Measurements from ENCODE around the gene FURIN. TPM values are rescaled to one million over a fixed set of nuclear protein-coding genes. Genes with fewer than 3 reads are reported as not detected.

Gene FURIN
- total RNA-seq: 42.7 TPM
- long read RNA-seq, full-length matches to known transcripts: 10 of 49 reads
- long read RNA-seq, partial matches to known transcripts: 38 of 49 reads
- long read RNA-seq, other reads (novel, unspliced or antisense): 1 of 49 reads

- intact Hi-C loops (cut with micrococcal nuclease): no loop called here
- Histone ChIP-seq H3K27ac (replicated peaks) (peak within 1 kb of the TSS; percentile 98), H3K4me1 (peaks cover 62% of the 10 kb centered on the region), H3K27me3 (ENCODE audit: low read depth) (no peaks in the 10 kb centered on the region), H3K4me3 (no peak within 1 kb of the TSS), H3K9me3 (replicated peaks) (no peaks in the 10 kb centered on the region), H3K36me3 (no peaks in the 10 kb centered on the region)
- no peak for TF ChIP-seq CTCF (IDR thresholded peaks at IDR 0.05; ENCODE audit: borderline replicate concordance)
- no peak for DNase-seq
Observed at GRCh38 chr15:90868261-90868689, at the start of gene FURIN. Gene FURIN, plus strand, starts transcription at chr15:90868588. Its CDS starts 7,153 bp downstream, at chr15:90875741.

GRCh38 chr15:90819390-90819789 lies 49.0 kb upstream of the FURIN start:
- DNase-seq: peak; percentile 48
- TF ChIP-seq CTCF (IDR thresholded peaks at IDR 0.05; ENCODE audit: borderline replicate concordance): no peak
- H3K9me3 ChIP-seq (replicated peaks): no peaks in the 10 kb centered on the region
- no peak overlapping the region for H3K4me3 ChIP-seq
- no peaks in the 10 kb centered on the region for H3K36me3 ChIP-seq
- peaks cover 17% of the 10 kb centered on the region for H3K4me1 ChIP-seq
- H3K27me3 ChIP-seq (ENCODE audit: low read depth): no peaks in the 10 kb centered on the region
- peak overlapping the region; percentile 64 for H3K27ac ChIP-seq (replicated peaks)
- intact Hi-C loops (cut with micrococcal nuclease): loop anchor here (10.0 kb wide), 1 partner anchor 55 kb away; no protein-coding TSS in a partner anchor

GRCh38 chr15:90819850-90820249 lies 48.5 kb upstream of the FURIN start:
- intact Hi-C loops (cut with micrococcal nuclease): loop anchor here (10.0 kb wide), 1 partner anchor 55 kb away; no protein-coding TSS in a partner anchor
- DNase-seq: no peak
- TF ChIP-seq CTCF (IDR thresholded peaks at IDR 0.05; ENCODE audit: borderline replicate concordance): no peak
- H3K27me3 ChIP-seq (ENCODE audit: low read depth): no peaks in the 10 kb centered on the region
- peak overlapping the region; percentile 64 for H3K27ac ChIP-seq (replicated peaks)
- H3K4me3 ChIP-seq: no peak overlapping the region
- no peaks in the 10 kb centered on the region for H3K36me3 ChIP-seq
- H3K4me1 ChIP-seq: peaks cover 17% of the 10 kb centered on the region
- no peaks in the 10 kb centered on the region for H3K9me3 ChIP-seq (replicated peaks)

- H3K4me3 ChIP-seq: no peak overlapping the region
- intact Hi-C loops (cut with micrococcal nuclease): no loop called here
- H3K27ac ChIP-seq (replicated peaks): no peak overlapping the region
- H3K27me3 ChIP-seq (ENCODE audit: low read depth): no peaks in the 10 kb centered on the region
- TF ChIP-seq CTCF (IDR thresholded peaks at IDR 0.05; ENCODE audit: borderline replicate concordance): no peak
- peaks cover 17% of the 10 kb centered on the region for H3K4me1 ChIP-seq
- H3K36me3 ChIP-seq: no peaks in the 10 kb centered on the region
- DNase-seq: no peak
- no peaks in the 10 kb centered on the region for H3K9me3 ChIP-seq (replicated peaks)
Observed at GRCh38 chr15:90820481-90820880, 47.9 kb upstream of the FURIN start.

- TF ChIP-seq CTCF (IDR thresholded peaks at IDR 0.05; ENCODE audit: borderline replicate concordance): no peak
- no peak for DNase-seq
- H3K36me3 ChIP-seq: no peaks in the 10 kb centered on the region
- H3K9me3 ChIP-seq (replicated peaks): no peaks in the 10 kb centered on the region
- no peaks in the 10 kb centered on the region for H3K27me3 ChIP-seq (ENCODE audit: low read depth)
- H3K4me1 ChIP-seq: peaks cover 17% of the 10 kb centered on the region
- H3K27ac ChIP-seq (replicated peaks): no peak overlapping the region
- intact Hi-C loops (cut with micrococcal nuclease): no loop called here
- H3K4me3 ChIP-seq: no peak overlapping the region
Observed at GRCh38 chr15:90822204-90822955, 46.0 kb upstream of the FURIN start.

All from left ventricle myocardium inferior (tissue), 1 donor.